HS-5 (cell line): Measurements from ENCODE around the gene TNS1.

Experiments used
- DNase-seq: peaks from one replicate; pipeline ENCODE4 v3.0.0-alpha.2; 2012; ENCODE audit warnings: low read depth

The TNS1 gene

DNA sequence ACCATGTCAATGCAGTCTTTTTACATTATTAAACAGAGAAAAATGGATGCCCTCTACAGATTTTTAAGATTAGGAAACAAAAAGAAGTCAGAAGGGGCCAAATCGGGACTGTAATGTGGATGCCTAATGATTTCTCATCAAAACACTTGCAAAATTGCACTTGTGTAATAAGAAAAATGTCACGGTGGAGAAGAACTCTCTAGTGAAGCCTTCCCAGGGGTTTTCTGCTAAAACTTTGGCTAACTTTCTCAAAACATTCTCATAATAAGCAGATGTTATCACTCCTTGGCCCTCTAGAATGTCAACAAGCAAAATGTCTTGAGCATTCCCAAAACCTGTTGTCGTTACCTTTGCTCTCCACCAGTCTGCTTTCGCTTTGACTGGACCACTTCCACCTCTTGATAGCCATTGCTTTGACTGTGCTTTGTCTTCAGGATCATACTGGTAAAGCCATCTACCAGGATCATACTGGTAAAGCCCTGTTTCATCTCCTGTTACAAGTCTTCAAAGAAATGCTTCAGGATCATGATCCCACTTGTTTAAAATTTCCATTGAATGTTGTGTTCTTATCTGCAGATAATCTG is 226.8 kb downstream of the TNS1 start:
- no peak for DNase-seq

DNA sequence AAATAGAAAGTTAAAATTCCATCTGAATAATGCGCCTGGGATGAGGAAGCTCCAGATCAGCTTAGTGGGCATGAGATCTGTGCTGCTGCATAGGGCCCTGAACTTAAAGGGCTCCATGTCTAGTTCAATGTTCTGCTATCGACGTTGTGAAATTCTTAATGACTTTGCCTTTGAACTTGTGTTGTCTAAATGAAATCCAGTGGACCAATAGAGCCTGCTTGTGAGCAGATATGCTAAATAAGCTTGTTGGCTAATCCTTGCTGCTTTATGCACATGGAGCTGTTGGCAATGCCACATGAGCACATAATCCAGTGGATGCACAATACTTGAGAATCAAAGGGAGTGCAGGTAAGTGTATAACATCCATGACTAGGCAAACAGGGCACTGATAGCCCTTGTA is 228.6 kb downstream of the TNS1 start:
- no peak for DNase-seq

DNA sequence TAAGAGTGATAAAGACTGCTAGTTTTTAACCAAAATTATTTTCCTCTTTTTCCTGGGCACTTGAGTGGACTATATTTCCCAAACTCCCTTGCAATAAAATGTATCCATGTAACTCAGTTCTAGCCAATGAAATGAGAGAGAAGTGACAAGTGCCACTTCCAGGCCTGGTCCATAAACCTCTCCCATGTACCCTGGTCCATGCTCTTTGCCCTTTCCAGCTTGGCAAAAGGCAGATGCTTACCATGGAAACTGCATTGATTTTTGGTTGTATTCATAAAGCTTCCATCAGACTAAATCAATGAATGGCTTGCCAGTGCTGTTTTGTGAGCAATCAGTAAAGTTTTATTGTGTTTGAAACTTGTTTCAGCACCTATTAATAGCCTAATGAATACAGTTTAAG is 229.3 kb downstream of the TNS1 start:
- DNase-seq: no peak

DNA sequence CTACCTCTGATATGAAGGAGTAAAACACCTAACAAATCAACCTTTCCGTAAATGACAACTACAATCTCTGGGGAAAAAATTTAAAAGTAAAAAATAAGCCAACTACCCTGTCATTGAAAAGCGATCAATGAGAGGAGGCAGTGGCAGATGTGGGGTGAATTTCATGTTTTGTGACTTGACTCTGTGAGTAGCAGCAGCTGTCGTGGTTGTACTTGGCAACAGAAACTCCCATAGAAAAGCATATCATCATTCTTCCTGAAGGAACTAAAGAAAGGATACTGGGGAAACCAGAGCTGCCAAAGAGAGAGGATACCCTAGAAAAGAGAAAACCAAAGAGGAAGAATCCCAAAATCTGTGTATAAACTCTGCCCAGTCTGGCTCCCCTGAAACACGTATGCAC is 236.4 kb downstream of the TNS1 start:
- no peak for DNase-seq

DNA sequence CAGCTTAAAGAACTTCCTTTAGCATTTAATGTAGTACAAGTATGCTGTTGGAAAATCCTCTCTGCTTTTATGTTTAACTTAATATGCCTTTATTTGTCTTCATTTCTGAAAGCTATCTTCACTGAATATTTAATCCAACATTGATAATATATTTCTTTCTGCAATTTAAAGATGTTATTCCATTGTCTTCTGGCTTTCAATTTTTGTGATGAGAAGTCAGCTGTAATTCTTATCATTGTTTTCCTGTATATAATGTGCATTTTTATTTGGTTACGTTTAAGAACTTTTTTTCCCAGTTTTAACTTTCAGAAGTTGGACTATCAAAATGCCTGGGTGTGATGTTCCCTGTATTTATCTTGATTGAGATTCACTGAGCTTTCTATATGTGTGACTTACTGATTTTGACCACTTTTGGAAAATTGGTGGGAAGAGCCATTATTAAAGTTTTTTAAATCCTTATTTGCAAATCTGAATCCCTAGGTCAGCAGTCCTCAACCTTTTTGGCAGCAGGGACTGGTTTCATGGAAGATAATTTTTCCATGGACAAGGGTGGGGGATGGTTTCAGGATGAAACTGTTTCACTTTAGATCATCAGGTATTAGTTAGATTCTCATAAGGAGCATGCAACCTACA is 241.0 kb downstream of the TNS1 start:
- no peak for DNase-seq

DNA sequence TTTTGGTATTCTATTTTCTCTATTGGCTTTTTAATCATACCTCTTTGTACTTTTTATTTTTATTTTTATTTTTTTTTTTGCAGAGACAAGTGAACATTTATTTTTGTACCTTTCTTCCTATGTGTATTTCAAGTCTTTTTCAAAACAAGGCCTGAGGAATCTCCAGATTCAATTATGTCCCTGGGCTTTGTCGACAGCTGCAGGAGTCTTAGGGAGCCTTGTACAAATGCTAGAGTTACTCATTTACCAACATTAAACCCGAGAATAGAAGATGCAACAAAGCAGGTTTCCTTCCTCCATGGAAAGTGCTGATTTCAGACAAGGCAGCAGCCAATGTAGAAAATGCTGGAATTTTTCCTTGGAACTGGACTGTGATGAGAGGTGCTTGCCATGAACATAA is 242.8 kb downstream of the TNS1 start:
- no peak for DNase-seq

DNA sequence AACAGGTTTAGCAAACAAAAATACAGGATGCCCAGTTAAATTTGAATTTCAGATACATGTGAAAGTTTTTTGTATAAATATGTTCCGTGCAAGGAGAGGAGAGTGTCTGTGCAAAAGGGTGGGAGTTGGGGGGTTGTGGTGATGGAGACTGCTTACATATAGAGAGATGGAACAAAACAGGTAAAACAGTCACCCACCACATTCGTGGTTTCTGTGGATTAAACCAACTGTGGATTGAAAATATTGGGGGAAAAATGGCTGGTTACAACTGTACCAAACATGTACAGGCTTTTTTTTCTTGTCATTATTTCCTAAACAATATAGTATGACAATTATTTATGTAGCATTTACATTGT is 245.7 kb downstream of the TNS1 start:
- no peak for DNase-seq

DNA sequence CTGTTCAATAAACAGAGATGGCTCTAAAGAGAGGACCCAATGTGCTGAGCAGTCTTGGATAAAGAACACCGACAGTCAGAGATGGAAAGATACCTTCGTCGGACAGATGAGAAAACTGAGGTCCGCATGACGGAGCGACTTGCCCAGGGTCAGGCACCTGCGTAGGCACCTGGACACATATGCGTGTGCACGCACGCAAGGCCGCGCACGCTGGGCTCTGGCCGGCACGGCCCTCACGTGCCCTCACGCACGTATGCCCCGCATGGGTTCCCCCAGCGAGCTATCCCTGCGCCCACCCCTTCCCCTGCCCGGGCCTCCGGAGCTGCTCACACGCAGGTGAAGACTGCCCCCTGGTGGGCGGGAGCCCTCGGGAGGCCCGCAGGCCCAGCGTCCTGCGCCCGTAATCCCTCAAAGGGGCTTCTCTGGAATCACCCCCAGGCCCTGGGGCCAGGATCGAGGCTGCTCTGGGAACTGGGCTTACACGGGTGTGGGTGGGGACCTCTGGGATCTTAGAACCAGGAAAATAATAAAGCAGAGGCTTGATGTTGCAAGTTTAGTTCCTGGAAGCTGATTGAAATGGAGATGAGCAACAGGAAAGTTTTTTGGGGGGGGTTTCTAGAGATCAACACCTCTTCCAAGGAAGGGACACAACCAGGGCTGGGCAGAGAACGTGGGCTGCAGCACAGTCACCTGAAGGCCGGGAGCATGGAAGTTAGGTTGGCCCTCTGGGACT is 246.3 kb downstream of the TNS1 start:
- no peak for DNase-seq

DNA sequence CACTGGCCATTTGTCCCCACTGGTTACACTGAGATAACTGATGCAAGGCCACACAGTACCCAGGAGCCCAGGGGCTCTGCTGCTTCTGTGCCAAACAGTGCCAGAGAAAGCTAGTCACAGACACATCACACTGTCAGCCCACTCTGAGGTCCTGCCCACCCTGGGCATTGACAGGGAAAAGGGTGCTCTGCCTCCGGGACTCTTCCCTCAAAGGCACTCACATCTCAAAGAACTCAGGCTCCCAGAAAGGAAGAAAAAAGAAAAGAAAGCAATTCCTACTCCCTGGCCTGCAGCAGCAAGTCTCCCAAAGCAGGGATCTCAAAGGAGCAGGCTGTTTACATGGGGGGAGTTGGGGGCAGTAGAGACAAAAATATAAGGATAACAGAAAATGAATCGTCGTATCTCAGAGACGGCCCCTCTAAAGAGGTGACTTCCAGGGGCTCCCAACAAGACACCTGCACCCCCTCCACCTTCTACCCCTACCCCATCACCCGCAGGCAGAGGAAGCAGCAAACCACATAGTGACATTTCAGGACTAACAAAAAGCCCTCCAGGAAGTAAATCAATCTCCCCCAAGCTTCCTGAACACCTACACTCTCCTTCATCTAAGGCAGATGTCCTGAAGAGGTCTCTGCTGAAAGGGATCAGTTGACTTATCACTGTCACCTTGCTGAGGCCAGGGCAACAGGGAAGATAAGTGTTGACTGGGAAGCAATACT is 247.6 kb downstream of the TNS1 start:
- no peak for DNase-seq

DNA sequence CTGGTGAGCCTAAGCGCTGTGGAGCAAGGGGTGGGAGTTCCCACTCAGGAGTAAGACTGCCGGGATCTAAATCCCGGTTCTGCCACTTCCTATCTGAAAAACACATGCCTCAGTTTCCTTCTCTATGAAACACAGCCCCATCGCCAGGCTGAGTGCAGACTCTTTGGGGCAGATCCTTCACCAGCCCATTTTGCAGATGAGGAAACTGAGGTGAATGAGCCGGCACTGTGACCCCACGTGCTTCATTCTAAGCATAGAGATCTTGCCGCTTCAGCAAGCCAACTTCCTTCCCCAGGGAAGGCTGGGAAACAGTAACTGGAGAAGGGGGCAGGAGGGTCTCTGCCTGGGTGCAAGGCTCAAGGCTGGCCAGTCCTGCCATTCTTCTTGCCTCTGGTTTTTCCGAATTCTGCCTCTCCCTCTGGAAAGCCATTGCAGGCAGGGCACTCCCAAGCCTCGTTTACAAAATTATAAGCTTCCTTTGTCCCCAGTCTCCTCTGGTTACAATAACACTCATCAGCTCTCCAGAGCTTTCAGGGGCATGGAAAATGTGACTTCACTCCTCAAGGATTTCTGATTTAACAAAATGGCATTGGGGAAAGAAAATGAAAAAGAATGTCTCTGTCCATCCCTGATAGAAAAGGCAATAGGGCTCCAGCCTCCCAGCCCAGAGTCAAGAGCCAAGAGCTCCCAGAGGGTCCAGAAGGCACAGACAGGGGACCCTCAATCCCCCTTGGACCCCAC is 249.2 kb downstream of the TNS1 start:
- no peak for DNase-seq

DNA sequence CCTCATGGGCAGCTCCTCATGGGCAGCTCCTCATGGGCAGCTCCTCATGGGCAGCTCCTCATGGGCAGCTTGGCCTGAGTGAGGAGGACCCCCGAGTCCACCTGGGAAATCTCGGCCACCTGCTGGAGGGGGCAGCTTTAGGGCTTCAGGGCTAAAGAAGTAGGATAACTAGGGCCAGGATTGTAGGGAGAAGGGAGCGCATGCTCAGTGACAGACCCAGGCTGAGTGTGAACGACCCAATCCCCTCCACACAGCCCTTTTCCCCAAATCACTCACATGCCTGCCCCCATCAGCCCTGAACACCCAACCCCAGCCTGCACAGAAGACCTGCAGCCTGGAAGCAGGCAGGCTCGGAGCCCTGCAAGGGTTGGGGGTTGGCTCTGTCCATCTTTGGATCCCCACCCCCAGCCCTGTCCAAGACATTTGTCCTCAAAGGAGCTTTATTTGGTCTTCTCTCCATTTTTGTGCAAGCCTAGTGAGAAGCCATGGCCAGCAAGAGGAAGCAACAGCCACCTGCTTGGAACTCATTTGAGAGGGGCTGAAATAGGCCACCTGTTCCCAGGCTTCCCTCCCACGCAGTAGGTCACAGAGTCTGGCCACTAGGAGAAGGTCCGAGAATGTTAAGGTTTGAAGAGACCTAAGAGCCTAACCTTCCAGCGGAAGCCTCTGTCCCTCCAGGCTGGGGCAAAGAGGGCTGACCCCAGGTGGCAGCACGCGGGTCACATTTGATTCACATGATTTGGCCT is 249.9 kb downstream of the TNS1 start:
- DNase-seq: no peak

DNA sequence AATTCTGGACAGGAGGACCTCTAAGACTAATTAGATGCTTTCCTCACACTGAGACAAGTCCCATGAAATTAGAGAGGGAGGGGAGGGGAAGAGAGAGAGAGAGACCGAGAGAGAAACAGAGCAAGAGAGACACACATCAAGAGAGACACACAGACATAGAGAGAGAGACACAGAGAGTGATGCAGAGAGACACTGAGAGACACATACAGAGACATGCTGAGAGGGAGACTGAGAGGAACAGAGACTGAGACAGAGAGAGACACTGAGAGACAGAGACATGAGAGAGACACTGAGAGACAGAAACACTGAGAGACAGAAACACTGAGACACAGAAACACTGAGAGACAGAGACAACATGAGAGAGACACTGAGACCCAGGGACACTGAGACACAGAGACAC is 250.8 kb downstream of the TNS1 start:
- no peak for DNase-seq

DNA sequence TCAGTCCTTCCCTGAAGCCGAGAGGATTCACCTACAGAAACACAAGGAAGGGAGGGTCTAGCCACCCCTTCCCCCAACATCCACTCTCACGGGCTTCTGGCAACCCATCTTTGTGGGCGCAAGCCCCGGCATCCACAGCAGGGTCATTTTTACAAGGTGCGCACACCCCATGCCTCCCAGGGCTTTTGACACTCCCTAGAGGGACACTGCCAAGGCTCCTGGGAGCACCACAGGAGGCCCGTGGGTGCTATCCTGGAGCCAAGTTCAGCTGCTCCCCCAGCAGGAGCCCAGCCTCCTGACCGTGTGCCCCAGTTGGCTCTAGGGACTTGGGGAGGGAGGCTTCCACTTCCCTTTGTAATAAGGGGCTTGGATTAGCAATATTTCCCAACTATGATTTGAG is 251.6 kb downstream of the TNS1 start:
- DNase-seq: no peak
